ENCODE measurements around the gene OR9Q2. TPM values are rescaled to one million over a fixed set of nuclear protein-coding genes. Genes with fewer than 3 reads are reported as not detected.

Gene OR9Q2
- total and polyA plus RNA-seq, 2 of the 8 experiments (the other 6 are each of a cell fraction or from before 2014, with no cell fraction given): not detected

- H3K56ac ChIP-seq (replicated peaks; ENCODE audit: insufficient read length, low read depth, low read length): no peak overlapping the region
- no peaks in the 10 kb centered on the region; a peak in 1 of 8 replicates for H3K36me3 ChIP-seq (ENCODE audit: control insufficient read depth in 2 of 4, insufficient read depth in 4 of 4, low read length in 3 of 4)
- no peak overlapping the region for H3K9ac ChIP-seq (replicated peaks in 1 of 4; ENCODE audit: extremely low read depth in 1 of 4, low read depth in 3 of 4, low read length in 3 of 4)
- no peak overlapping the region for H2BK12ac ChIP-seq (ENCODE audit: low read depth, low read length)
- no peak overlapping the region for H3K4me2 ChIP-seq (ENCODE audit: insufficient read depth in 1 of 2, low read depth in 2 of 2, low read length in 2 of 2)
- no peak overlapping the region for H2BK20ac ChIP-seq (ENCODE audit: low read length)
- no peaks in the 10 kb centered on the region for H3K23me2 ChIP-seq (ENCODE audit: low read depth, low read length)
- no peak overlapping the region for H4K8ac ChIP-seq (ENCODE audit: extremely low read depth, insufficient read depth, low read length)
- TF ChIP-seq NRF1 (IDR thresholded peaks at IDR 0.05; ENCODE audit: low read depth, low read length) (no peak), RFX5 (IDR thresholded peaks at IDR 0.05; ENCODE audit: borderline replicate concordance, low read depth, low read length) (no peak), POU5F1 (IDR thresholded peaks at IDR 0.05; ENCODE audit: low read depth, low read length) (no peak)
- H3K79me1 ChIP-seq (ENCODE audit: low read depth, low read length): no peaks in the 10 kb centered on the region
- WGBS, 2 experiments (ENCODE audit: extremely low coverage in 1 of 2, insufficient coverage in 1 of 2, insufficient read length in 1 of 2, insufficient replicate concordance in 2 of 2, low coverage in 1 of 2, low lambda C conversion rate in 2 of 2, missing lambda C conversion rate in 1 of 2): 76% methylated on average over 5 of the region's 5 CpGs; no CpG with 5 or more reads in 1 of the 2 experiments
- no peak overlapping the region for H2BK120ac ChIP-seq (replicated peaks; ENCODE audit: low read depth, low read length)
- no peaks in the 10 kb centered on the region for H3K79me2 ChIP-seq (ENCODE audit: control insufficient read depth in 1 of 2, insufficient read depth in 2 of 2, low read length in 2 of 2)
- no peak overlapping the region for H3K14ac ChIP-seq (ENCODE audit: insufficient read length)
- no peak for DNase-seq (ENCODE audit: low read depth in 1 of 2, low spot score in 2 of 2)
- no peak overlapping the region for H4K91ac ChIP-seq (replicated peaks; ENCODE audit: insufficient read length, low read length)
- H3K27me3 ChIP-seq (replicated peaks in 1 of 4; ENCODE audit: control insufficient read depth in 3 of 4, extremely low read depth in 1 of 4, insufficient read depth in 3 of 4, low read length in 3 of 4): no peaks in the 10 kb centered on the region
- no peak overlapping the region for H2BK5ac ChIP-seq (ENCODE audit: low read depth, low read length)
- H4K5ac ChIP-seq (ENCODE audit: insufficient read length, low read depth, low read length): no peak overlapping the region
- H3K4me1 ChIP-seq (replicated peaks in 1 of 4; ENCODE audit: control insufficient read depth in 3 of 4, insufficient read depth in 4 of 4, low read length in 3 of 4): no peaks in the 10 kb centered on the region
- no peak for FAIRE-seq
- CTCF ChIA-PET (ENCODE audit: partially characterized antibody): no interaction called here
- H3K27ac ChIP-seq (ENCODE audit: low read depth, low read length): no peak overlapping the region
- no peak overlapping the region for H2AFZ ChIP-seq (ENCODE audit: low read length)
- H3K18ac ChIP-seq (ENCODE audit: extremely low read depth, low read length): no peak overlapping the region
- POLR2A ChIA-PET (ENCODE audit: partially characterized antibody): no interaction called here
- H3K4me3 ChIP-seq (ENCODE audit: extremely low read depth in 1 of 4, insufficient read depth in 2 of 4, low read depth in 3 of 4, low read length in 4 of 4): no peak overlapping the region
- H3K4ac ChIP-seq (replicated peaks; ENCODE audit: insufficient read length, low read depth, low read length): no peak overlapping the region
- no peaks in the 10 kb centered on the region for H4K20me1 ChIP-seq (replicated peaks in 1 of 2; ENCODE audit: control insufficient read depth in 1 of 2, insufficient read depth in 2 of 2, low read length in 2 of 2)
- H2AK5ac ChIP-seq (ENCODE audit: low read depth, low read length): no peak overlapping the region
- no peak overlapping the region for H3K23ac ChIP-seq (ENCODE audit: insufficient read length)
- H2BK15ac ChIP-seq (ENCODE audit: low read length): no peak overlapping the region
- H3K9me3 ChIP-seq (ENCODE audit: insufficient read depth in 2 of 2, low read depth in 1 of 2, low read length in 1 of 2): peaks cover 0 to 16% of the 10 kb centered on the region in 2 experiments; a peak in 1 of 4 replicates
Observed at GRCh38 chr11:58177409-58178054, 11.3 kb upstream of the OR9Q2 start.
